Embryonic facial prominence (tissue), 1 donor: ENCODE data around the gene GYS2.

ENCODE experiments used
- DNase-seq: peaks from one replicate; pipeline ENCODE4 v3.0.0-alpha.2; 2016; ENCODE audit errors: extremely low spot score

The GYS2 gene

GRCh38 chr12:21553329-21553675, 51.3 kb downstream of the GYS2 start:
- DNase-seq: no peak

GRCh38 chr12:21552635-21553328, 51.9 kb downstream of the GYS2 start:
- DNase-seq: no peak

DNA sequence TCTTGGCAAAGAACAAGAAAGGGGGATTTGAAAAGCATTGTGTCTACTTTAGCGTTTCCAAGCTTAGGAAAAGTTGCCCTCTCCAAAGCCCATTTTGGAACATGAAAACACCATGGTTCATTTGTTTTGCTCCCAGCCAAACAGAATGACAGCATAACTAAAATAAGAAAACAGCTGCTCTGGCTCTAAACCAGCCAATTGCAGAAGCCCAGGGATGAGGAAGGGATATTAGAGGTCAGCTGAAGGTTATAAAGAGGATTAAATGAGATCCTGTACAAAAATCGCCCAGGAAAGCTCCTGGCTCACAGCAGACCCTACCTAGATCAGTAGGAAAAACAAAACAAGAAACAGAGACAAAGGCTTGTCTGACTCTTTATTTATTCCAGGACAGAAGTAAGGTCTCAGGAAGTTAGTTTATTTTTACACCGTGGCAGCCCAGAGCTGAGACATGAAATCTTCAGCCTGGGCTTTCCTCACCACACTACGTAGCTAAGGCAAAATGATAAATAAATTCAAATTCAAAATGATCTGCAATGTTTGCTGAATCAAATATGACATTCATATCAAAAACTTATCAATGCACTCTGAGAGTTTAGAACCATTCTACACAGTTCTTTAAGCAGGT, 52.7 kb downstream of the GYS2 start:
- DNase-seq: no peak

GRCh38 chr12:21547437-21547836, 57.2 kb downstream of the GYS2 start:
- DNase-seq: no peak

DNA sequence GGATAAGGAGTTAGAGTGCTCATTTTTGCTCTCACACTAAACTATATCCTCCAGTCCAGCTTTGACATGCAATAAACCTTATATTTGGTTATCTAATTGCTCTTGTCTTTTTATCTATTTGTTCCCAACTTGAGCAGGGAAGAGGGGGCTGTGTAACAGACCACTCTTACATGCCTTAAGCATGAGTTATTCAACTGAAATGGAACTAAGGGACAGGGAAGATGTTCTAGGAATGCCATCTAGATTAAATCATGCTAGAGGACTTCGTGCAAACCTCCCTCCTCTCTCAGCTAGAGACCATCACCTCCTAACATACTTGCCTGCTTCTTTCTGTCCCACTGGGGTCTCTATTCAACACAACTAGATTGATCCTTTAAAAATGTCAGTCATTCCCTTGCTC, 57.9 kb downstream of the GYS2 start:
- no peak for DNase-seq

DNA sequence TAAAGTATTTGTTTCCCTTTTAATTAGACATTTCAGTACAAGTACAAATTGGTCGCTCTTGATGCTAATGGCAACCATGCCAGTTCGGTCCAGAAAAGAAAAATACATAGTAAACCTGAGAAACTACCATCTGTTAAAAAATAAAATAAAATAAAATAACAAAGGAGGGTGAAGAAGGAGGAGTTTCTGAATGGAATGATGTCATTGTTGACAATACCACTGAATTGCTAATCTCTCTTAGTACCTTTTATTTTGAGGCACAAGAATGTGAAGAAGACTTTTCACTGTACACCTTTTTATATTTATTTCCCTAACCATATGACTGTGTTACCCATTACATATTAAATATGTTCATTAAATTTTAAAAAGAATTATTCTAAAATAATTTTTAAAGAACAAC, 59.1 kb downstream of the GYS2 start:
- no peak for DNase-seq

GRCh38 chr12:21543151-21543550, 61.5 kb downstream of the GYS2 start:
- no peak for DNase-seq

DNA sequence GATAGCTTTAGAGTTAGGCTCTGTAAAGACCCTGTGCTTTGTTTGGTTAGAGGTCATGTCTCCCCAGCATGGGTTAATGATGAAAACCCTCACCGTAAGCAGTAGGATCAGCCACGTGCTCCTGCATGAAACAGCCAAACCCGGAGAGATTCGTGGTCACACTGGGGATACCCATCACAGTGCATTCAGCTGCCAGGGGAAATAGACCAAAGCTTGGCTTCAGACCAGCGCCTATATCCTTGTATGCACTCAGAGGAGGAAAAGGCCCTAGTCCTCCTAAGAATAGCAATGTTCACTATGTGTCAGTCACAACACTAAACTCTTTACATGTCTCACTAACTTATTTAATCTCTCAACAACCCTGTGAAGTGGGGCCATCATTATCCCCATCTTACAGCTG, 62.2 kb downstream of the GYS2 start:
- DNase-seq: no peak

GRCh38 chr12:21541773-21542172, 62.9 kb downstream of the GYS2 start:
- no peak for DNase-seq

DNA sequence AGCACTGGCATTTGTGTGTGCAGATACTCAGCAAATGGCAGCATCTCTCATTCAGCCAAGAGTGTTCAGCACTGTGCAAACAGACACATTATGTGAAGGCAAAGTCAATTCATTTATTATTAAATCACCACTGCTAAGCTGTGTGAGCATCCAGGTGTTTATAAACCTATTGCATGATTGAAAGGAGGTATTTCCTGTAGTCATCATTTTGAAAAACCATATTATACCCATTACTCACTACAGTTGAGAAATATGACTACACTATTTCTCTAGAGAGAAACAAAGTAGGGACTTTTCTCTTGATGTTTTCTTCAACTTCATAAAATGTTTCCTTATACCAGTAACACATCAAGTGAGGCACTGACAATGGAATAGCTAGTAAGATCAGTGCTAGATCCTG, 64.8 kb downstream of the GYS2 start:
- DNase-seq: no peak

DNA sequence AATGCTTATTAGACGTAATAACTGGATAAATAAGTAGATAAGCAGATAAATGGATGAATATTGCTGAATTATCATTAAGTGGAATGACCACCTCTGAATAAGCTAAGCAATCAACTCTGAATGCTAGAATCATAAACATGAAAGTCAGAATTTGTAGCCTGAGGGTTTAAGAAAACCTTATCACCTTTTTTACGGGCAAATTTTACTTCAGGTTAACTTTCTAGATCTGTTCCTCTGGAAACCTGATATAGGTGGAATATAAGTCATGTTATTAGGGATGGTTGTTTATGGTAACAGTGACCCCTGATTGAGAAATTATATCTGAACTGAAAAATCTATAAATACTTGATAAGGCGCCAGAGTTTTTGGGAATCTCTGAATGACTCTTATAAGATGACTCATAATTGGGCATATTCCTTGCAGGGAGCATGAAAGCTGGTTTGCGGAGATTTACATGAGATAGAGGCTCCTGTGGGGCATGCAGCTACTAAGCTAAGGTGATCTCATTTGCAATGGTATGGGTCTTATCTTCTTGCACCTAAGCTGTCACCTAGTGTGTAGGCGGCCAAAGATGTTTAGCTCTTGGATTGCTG, 66.5 kb downstream of the GYS2 start:
- DNase-seq: no peak

GRCh38 chr12:21529456-21529855, 75.2 kb downstream of the GYS2 start:
- DNase-seq: no peak

DNA sequence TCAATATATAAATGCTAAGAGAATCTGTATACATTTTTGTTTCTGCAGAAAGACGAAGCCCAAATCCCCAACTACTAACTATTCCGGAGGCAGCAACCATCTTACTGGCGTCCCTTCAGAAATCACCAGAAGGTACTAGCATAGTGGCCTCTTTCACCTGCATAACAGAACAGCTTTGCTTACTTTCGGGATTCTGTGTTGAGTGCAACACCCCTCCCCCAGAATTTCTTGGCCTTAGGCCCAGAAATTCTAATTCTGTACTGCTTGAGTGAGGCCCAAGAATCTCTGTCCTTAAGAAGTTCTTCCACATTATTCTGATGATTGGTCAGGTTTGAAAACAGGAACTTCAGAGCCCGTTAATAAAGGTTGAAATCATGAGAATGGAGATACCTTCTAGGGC, 75.7 kb downstream of the GYS2 start:
- DNase-seq: no peak

DNA sequence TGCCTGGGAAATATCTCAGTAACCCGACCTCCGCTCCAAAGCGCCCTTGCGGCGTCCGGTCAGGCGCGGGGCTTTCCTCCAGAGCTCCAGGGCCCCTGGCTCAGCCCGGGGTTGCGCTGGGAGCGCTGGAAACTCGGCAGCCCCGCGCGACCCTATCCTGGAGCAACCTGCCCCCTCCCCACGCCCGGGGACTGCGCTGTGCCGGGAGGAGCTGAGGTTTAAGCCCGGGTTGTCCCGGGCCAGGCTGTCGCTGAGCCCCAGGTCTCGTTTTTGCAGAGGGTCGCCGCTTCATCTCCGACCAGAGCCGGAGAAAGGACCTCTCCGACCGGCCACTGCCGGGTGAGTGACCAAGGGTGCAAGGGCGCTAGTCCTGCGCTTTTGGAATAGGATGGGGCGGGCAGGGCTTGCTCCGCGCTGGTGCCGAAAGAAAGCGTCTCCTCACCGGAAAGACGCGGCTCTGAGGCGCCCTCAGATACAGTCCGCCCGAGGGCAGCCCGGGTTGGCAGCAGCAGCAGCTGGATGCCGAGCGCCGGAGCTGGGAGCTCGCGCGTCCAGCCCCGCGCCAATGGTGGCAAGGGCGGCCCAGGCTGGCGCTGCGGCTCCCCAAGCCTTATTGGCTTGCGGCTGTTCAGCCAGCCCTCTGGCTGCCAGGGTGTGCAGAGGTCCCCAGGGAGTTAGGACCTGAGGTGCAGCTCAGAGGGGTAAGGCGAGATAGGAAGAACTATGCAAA, 77.0 kb downstream of the GYS2 start:
- peak; percentile 8 for DNase-seq

DNA sequence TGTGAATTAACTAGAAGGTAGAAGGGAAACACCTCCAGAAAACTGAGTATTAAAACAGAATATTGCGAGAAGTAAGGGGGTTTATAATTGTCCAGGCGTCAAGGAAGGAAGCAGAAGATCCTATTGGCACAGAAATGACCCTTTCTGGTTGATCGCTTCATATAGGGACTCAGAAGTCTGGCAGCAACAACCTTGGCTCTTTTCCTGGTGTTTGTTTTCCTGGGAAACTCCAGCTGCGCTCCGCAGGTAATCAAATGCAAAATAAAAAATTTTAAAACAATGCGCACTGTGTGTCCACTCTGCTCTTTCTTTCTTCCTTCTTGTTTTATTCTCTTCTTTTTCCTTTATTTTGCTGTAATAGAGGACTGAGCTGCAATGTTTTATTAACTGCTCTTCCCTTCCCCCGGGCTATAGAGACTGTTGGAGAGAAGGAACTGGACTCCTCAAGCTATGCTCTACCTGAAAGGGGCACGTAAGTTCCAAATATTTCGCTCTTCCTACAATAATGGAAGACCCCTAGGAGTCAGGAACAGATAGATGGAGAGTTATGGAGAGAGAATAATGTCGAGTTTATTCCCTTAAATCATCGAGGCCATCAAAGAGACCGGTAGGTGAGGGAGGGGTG, 77.8 kb downstream of the GYS2 start:
- DNase-seq: no peak

GRCh38 chr12:21526053-21526452, 78.6 kb downstream of the GYS2 start, which contains the start of gene SPX:
Gene SPX (plus strand): TSS chr12:21526296. CDS start chr12:21526473, 177 bp downstream.
- no peak for DNase-seq

DNA sequence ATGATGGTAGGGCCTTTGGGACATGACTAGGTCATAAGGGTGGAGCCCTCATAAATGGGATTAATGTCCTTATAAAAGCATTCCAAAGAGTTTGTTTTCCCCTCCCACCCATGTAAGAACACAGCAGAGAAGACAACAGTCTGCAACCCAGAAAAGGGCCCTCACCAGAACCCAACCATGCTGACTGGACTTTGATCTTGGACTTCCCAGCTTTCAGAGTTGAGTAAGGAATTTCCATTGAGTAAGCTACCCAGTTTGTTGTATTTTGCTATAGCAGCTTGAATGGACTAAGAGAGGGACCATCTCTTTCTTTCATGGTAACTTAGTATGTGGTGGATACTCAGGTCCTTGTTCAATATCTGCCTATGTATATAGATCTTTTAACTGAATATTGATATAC, 81.5 kb downstream of the GYS2 start:
- no peak for DNase-seq

GRCh38 chr12:21521541-21521940, 83.1 kb downstream of the GYS2 start:
- DNase-seq: no peak

GRCh38 chr12:21518451-21518850, 86.2 kb downstream of the GYS2 start:
- DNase-seq: no peak

DNA sequence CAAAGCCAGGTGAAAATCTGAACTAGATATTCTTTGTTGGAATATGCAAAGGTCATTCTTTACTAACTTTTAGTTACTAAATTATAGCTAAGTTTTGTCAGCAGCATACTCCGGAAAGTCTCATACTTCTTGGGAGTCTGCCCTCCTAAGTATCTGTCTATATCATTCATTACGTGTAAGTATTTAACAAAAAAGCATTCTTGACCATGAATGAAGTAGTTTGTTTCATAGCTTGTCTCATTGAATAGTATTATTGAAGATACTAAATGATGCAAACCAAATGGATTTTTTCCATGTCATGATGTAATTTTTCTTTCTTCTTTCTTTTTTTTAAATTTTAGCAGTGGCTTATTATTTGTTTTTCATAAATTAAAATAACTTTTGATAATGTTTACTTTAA, 88.4 kb downstream of the GYS2 start:
- DNase-seq: no peak

DNA sequence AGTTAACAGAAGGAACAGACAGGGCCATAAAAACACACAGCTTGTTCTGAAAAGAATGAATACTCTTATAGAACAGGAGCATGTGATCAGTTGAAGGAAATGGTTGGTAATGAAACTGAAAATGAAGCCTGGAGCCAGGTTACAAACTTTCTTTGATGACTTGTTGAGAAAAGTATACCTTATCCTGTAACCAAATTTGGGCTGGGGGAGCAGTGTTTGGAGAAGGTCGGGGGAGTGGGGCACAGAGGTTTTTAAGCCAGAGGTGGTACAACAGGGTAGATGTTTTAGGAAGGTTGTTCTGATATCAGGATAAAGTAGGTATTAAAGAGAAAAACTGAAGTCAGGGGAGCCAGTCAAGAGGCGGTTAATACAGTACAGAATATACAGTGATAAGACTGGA, 94.9 kb downstream of the GYS2 start:
- no peak for DNase-seq

- no peak for DNase-seq
Observed at GRCh38 chr12:21507849-21508248, 96.8 kb downstream of the GYS2 start.
